SK-N-SH treated with all-trans-retinoic acid at 6 μM for 48 hours (cell line): ENCODE data around the gene RBPMS2.

ENCODE experiments used
- BACH2 ChIP-seq: fragments of 250-450 bp; sonication (Bioruptor Pico); IDR thresholded peaks from 2 replicates; pipeline ENCODE4 v1.9.0; 2021; ENCODE audit warnings: mild to moderate bottlenecking, borderline replicate concordance
- GLIS3 ChIP-seq: fragments of 250-450 bp; sonication (Bioruptor Pico); IDR thresholded peaks from 2 replicates; pipeline ENCODE4 v1.5.0; 2020; ENCODE audit warnings: mild to moderate bottlenecking, moderate library complexity
- OSR1 ChIP-seq: fragments of 250-450 bp; sonication (Bioruptor Pico); IDR thresholded peaks from 2 replicates; pipeline ENCODE4 v1.8.0; 2022; ENCODE audit warnings: moderate library complexity, mild to moderate bottlenecking, inconsistent platforms
- RARB ChIP-seq: fragments of 250-450 bp; sonication (Bioruptor Pico); IDR thresholded peaks from 2 replicates; pipeline ENCODE4 v1.8.0; 2021; ENCODE audit warnings: mild to moderate bottlenecking, moderate library complexity
- SNAI2 ChIP-seq: fragments of 250-450 bp; sonication (Bioruptor Pico); IDR thresholded peaks from 2 replicates; pipeline ENCODE4 v1.5.0; 2020; ENCODE audit warnings: mild to moderate bottlenecking, moderate library complexity
- TCF4 ChIP-seq: fragments of 250-450 bp; sonication (Bioruptor Pico); IDR thresholded peaks from 2 replicates; pipeline ENCODE4 v1.8.0; 2021; ENCODE audit warnings: mild to moderate bottlenecking, moderate library complexity, borderline replicate concordance
- TOX ChIP-seq: fragments of 250-450 bp; sonication (Bioruptor Pico); IDR thresholded peaks from 2 replicates; pipeline ENCODE4 v1.8.0; 2021; ENCODE audit warnings: mild to moderate bottlenecking, moderate library complexity, borderline replicate concordance
- ZC3H10 ChIP-seq: fragments of 250-450 bp; sonication (Bioruptor Pico); IDR thresholded peaks from 2 replicates; pipeline ENCODE4 v1.5.1; 2021; ENCODE audit warnings: mild to moderate bottlenecking, moderate library complexity
- ZFP3 ChIP-seq: fragments of 250-450 bp; sonication (Bioruptor Pico); IDR thresholded peaks from 2 replicates; pipeline ENCODE4 v1.5.0; 2020; ENCODE audit warnings: mild to moderate bottlenecking, moderate library complexity
- ZFP30 ChIP-seq: fragments of 450-650 bp; formaldehyde crosslinking; IDR thresholded peaks from 2 replicates; pipeline ENCODE4 v1.5.0; 2022; ENCODE audit warnings: mild to moderate bottlenecking, moderate library complexity
- TF ChIP-seq, protein P1 (sequence below): fragments of 250-450 bp; sonication (Bioruptor Pico); IDR thresholded peaks from 2 replicates; pipeline ENCODE4 v1.5.1; 2020; ENCODE audit warnings: low read depth, mild to moderate bottlenecking, moderate library complexity
- TF ChIP-seq, protein P2 (sequence below): fragments of 250-450 bp; sonication (Bioruptor Pico); IDR thresholded peaks from 2 replicates; pipeline ENCODE4 v1.8.0; 2020; ENCODE audit warnings: mild to moderate bottlenecking, moderate library complexity, borderline replicate concordance
- TF ChIP-seq, protein P3 (sequence below): fragments of 250-450 bp; sonication (Bioruptor Pico); IDR thresholded peaks from 2 replicates; pipeline ENCODE4 v1.8.0; 2021; ENCODE audit warnings: low read depth, mild to moderate bottlenecking, moderate library complexity, borderline replicate concordance

DNA sequence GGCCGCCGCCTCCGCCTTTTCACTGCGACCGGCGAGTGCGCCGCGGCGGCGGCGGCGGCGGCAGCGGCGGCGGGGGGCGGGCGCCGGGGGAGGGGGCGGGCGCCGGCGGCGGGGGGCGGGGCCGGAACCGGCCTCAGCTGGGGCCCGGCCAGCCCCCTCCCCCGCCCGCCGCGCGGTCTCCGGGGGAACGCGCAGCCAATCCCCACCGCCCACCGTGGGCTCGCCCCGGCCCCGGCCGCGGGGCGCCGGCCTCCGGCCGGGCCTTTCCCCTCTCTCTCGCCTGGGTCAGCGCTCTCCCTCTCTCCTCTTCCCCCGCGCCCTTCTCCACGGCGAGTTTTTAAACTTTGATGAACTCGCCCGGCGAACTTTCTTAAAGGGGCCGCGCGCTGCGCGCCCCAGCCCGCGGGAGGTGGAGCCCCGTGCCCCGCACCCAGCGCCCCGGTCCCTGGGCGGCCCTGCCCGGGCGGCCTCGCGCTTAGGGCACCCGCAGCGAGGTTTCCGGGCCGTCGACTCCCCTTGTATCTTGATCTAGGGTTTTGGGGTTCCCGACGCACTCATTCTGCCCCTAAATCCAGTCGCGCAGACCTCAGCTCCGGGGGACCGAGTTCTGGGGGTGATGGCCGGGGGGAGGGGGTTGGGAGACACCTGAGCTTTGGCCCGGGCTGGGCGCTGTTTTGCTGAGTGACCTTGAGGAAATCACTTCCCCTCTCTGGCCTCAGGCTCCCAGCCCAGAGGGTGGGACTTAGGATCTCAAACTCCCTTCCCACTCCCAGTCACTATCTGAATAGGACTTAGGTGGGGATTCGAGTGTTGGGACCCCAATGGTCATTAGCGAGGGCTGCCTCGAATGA is at the start of gene RBPMS2:
- TF ChIP-seq GLIS3 (CRISPR knock-in tag), result no peak
- TF ChIP-seq, protein P1, sequence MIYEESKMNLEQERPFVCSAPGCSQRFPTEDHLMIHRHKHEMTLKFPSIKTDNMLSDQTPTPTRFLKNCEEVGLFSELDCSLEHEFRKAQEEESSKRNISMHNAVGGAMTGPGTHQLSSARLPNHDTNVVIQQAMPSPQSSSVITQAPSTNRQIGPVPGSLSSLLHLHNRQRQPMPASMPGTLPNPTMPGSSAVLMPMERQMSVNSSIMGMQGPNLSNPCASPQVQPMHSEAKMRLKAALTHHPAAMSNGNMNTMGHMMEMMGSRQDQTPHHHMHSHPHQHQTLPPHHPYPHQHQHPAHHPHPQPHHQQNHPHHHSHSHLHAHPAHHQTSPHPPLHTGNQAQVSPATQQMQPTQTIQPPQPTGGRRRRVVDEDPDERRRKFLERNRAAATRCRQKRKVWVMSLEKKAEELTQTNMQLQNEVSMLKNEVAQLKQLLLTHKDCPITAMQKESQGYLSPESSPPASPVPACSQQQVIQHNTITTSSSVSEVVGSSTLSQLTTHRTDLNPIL (CRISPR knock-in tag), result no peak
- TF ChIP-seq ZFP3, result no peak
- no peak for TF ChIP-seq SNAI2 (CRISPR knock-in tag)
- TF ChIP-seq, protein P2, sequence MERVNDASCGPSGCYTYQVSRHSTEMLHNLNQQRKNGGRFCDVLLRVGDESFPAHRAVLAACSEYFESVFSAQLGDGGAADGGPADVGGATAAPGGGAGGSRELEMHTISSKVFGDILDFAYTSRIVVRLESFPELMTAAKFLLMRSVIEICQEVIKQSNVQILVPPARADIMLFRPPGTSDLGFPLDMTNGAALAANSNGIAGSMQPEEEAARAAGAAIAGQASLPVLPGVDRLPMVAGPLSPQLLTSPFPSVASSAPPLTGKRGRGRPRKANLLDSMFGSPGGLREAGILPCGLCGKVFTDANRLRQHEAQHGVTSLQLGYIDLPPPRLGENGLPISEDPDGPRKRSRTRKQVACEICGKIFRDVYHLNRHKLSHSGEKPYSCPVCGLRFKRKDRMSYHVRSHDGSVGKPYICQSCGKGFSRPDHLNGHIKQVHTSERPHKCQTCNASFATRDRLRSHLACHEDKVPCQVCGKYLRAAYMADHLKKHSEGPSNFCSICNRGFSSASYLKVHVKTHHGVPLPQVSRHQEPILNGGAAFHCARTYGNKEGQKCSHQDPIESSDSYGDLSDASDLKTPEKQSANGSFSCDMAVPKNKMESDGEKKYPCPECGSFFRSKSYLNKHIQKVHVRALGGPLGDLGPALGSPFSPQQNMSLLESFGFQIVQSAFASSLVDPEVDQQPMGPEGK (CRISPR knock-in tag), result no peak
- TF ChIP-seq, protein P3, sequence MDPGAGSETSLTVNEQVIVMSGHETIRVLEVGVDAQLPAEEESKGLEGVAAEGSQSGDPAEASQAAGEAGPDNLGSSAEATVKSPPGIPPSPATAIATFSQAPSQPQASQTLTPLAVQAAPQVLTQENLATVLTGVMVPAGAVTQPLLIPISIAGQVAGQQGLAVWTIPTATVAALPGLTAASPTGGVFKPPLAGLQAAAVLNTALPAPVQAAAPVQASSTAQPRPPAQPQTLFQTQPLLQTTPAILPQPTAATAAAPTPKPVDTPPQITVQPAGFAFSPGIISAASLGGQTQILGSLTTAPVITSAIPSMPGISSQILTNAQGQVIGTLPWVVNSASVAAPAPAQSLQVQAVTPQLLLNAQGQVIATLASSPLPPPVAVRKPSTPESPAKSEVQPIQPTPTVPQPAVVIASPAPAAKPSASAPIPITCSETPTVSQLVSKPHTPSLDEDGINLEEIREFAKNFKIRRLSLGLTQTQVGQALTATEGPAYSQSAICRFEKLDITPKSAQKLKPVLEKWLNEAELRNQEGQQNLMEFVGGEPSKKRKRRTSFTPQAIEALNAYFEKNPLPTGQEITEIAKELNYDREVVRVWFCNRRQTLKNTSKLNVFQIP, result no peak
- no peak for TF ChIP-seq ZC3H10 (CRISPR knock-in tag)
- no peak for TF ChIP-seq TCF4 (CRISPR knock-in tag)
- no peak for TF ChIP-seq BACH2 (CRISPR knock-in tag)
- no peak for TF ChIP-seq OSR1 (CRISPR knock-in tag)
- TF ChIP-seq ZFP30 (CRISPR knock-in tag), result no peak
- no peak for TF ChIP-seq TOX (CRISPR knock-in tag)
- TF ChIP-seq RARB (CRISPR knock-in tag), result no peak
